CD4-positive, alpha-beta T cell treated with Interleukin-15 for 4 hours (primary cell): ENCODE results near the gene KLHL14.

Experiments
- DNase-seq: peaks from one replicate; pipeline ENCODE4 v3.0.0-alpha.2; 2020; ENCODE audit warnings: low spot score

KLHL14 gene

DNA sequence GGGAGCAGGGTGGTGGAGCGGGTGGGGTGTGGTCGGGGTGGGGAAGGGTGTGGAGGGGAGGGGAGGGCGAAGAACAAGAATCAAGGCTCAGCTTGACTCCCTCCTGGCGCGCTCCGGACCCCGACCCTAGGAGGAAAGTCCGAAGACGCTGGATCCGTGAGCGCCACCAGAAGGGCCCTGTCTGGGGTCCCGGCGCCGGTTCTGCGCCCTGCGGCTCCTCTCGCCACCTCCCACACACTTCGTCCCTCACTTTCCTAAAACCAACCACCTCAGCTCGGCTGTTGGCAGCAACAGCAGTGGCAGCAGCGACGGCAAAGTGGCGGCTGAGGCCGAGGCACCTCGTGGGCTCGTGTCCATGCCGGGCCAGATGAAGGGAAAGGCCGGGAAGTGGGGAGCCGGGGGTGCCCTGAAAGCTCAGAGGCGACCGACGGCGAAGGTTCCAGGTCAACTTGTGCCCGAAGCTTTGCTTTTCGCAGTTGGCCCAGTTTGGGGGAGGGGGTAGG lies 2.1 kb downstream of the KLHL14 start:
- DNase-seq = no peak

- DNase-seq = no peak
These were observed 2.7 kb downstream of the KLHL14 start for GRCh38 chr18:32770054-32770665.

GRCh38 chr18:32769586-32770053 lies 3.2 kb downstream of the KLHL14 start:
- DNase-seq = no peak

GRCh38 chr18:32769071-32769585 lies 3.7 kb downstream of the KLHL14 start:
- no peak for DNase-seq

GRCh38 chr18:32767400-32767799 lies 5.4 kb downstream of the KLHL14 start:
- no peak for DNase-seq

- DNase-seq = no peak
These were observed 8.1 kb downstream of the KLHL14 start for GRCh38 chr18:32764611-32765244.

GRCh38 chr18:32763293-32763692 lies 9.5 kb downstream of the KLHL14 start:
- no peak for DNase-seq

DNA sequence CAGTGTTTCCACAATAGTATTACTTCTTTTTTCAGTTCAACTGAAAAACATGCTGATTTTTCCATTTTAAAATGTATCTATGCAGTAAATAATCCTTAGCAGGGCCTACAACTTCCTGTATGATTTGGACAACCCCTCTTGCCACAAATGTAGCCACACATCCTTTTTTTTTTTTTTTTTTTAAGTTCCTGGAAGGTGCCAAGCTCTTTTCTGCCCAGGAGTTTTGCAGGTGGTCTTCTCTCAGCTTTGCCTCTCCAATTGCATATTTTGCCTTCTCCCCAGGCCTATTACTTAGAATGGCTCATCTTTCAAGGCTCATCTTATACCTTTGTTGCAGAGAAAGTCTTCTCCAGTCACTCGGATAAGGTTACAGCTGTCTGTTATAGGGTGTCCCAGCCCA lies 11.6 kb downstream of the KLHL14 start:
- DNase-seq = no peak

DNA sequence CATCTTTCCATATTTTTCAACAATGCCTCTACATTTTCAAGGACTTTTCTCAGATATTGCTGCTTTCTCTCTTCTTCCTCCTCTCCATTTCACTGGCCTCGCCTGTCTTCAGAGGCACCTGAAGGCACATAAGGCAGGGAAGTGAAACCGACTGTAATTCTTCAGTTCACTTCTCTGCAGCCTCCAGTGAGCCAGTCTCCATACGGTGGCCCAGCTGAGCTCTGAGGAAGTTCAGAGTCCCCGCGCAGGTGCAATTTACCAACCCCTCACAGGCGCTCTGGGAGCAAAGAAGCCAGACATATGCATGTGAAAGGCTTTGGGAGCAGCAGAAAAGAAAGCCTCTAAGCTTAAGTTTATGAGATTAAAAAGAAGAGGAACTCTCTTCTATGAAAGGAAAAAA lies 12.4 kb downstream of the KLHL14 start:
- no peak for DNase-seq

GRCh38 chr18:32759611-32760167 lies 13.1 kb downstream of the KLHL14 start:
- DNase-seq = no peak

GRCh38 chr18:32754508-32755263 lies 18.1 kb downstream of the KLHL14 start:
- DNase-seq = no peak

DNA sequence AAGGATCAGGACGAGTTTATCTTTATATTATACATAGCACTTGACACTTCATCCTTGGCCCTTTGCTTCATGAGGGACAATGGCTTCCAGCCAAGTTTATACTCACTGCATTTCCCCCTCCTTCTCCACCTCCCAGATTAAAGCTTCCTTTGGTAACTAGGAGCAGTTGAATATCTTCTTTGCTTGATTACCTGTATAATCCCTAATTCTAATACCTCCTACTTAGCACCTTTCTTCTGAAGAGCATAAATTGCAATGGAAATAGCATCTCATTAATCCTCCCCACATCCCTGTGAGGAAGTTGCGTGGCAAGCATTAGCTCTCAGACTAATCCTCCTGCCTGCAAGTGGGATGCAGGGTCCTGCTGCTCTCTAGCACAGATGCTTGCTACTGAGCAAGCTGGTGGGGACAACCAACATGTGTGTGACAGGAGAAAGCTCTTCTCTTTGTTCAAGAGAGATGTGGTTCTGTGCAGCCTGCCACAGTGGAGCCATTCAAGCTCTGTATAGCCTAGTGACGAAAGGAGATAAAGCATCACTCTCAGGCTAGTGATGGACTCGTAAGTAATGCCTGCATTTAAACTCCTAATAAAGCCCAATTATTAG lies 19.1 kb downstream of the KLHL14 start:
- no peak for DNase-seq

- DNase-seq = no peak
These were observed 22.5 kb downstream of the KLHL14 start for GRCh38 chr18:32750328-32750727.

GRCh38 chr18:32749809-32750208 lies 23.0 kb downstream of the KLHL14 start:
- DNase-seq = no peak

- no peak for DNase-seq
These were observed 30.2 kb downstream of the KLHL14 start for GRCh38 chr18:32742579-32742978.

GRCh38 chr18:32735781-32736180 lies 37.0 kb downstream of the KLHL14 start:
- DNase-seq = no peak

- DNase-seq = no peak
These were observed 38.4 kb downstream of the KLHL14 start for GRCh38 chr18:32734442-32734841.

- no peak for DNase-seq
These were observed 40.7 kb downstream of the KLHL14 start for GRCh38 chr18:32732165-32732564.

GRCh38 chr18:32730620-32731091 lies 42.2 kb downstream of the KLHL14 start:
- no peak for DNase-seq

- DNase-seq = no peak
These were observed 42.8 kb downstream of the KLHL14 start for GRCh38 chr18:32730068-32730467.

GRCh38 chr18:32724071-32724749 lies 48.6 kb downstream of the KLHL14 start:
- DNase-seq = no peak
